Measurements from ENCODE around the gene LRP8. TPM values are rescaled to one million over a fixed set of nuclear protein-coding genes. Genes with fewer than 3 reads are reported as not detected.

The LRP8 gene
- total RNA-seq, 1 experiment from 2014 or later, result 69.5 TPM

GRCh38 chr1:53257454-53258081 lies 70.3 kb downstream of the LRP8 start:
- no peaks in the 10 kb centered on the region for H3K9me3 Mint-ChIP-seq
- DNase-seq (ENCODE audit: low spot score) (no peak), ATAC-seq (no peak)
- no peak overlapping the region for H3K27ac Mint-ChIP-seq
- no peaks in the 10 kb centered on the region for H3K27me3 Mint-ChIP-seq (ENCODE audit: low read depth)
- ChIA-PET POLR2A (no interaction called here), CTCF (interaction anchor here (1.1 kb wide), 1 partner anchor 21 kb away, joined by 4 read pairs; no protein-coding TSS in a partner anchor)
- H3K4me1 Mint-ChIP-seq, result no peaks in the 10 kb centered on the region
- no peak overlapping the region for H3K4me3 Mint-ChIP-seq
- peaks cover 86% of the 10 kb centered on the region for H3K36me3 Mint-ChIP-seq
- no peak for TF ChIP-seq ARID4B (CRISPR knock-in tag; IDR thresholded peaks at IDR 0.05; ENCODE audit: borderline replicate concordance)
- TF ChIP-seq NR2C2 (CRISPR knock-in tag; IDR thresholded peaks at IDR 0.05), result no peak
- no peak for TF ChIP-seq USF2 (CRISPR knock-in tag; IDR thresholded peaks at IDR 0.05)
- no peak for TF ChIP-seq JAZF1 (CRISPR knock-in tag; IDR thresholded peaks at IDR 0.05)
- TF ChIP-seq CBFB (CRISPR knock-in tag; IDR thresholded peaks at IDR 0.05; ENCODE audit: low read depth), result no peak
- TF ChIP-seq ATF6 (CRISPR knock-in tag; IDR thresholded peaks at IDR 0.05), result no peak
- no peak for TF ChIP-seq ZNF512 (CRISPR knock-in tag; IDR thresholded peaks at IDR 0.05; ENCODE audit: borderline replicate concordance)
- TF ChIP-seq NFATC4 (CRISPR knock-in tag; IDR thresholded peaks at IDR 0.05), result no peak
- TF ChIP-seq JUN (CRISPR knock-in tag; IDR thresholded peaks at IDR 0.05), result no peak
- no peak for TF ChIP-seq MLX (CRISPR knock-in tag; IDR thresholded peaks at IDR 0.05)
- TF ChIP-seq CDX4 (CRISPR knock-in tag; IDR thresholded peaks at IDR 0.05; ENCODE audit: borderline replicate concordance), result no peak
- TF ChIP-seq MXD4 (CRISPR knock-in tag; IDR thresholded peaks at IDR 0.05; ENCODE audit: borderline replicate concordance), result no peak
- no peak for TF ChIP-seq TCF7 (CRISPR knock-in tag; IDR thresholded peaks at IDR 0.05; ENCODE audit: low read depth)
- TF ChIP-seq ZNF671 (CRISPR knock-in tag; IDR thresholded peaks at IDR 0.05), result no peak
- no peak for TF ChIP-seq ZSCAN18 (CRISPR knock-in tag; IDR thresholded peaks at IDR 0.05)
- no peak for TF ChIP-seq PRDM15 (CRISPR knock-in tag; IDR thresholded peaks at IDR 0.05)
